H1 (cell line): ENCODE measurements around the gene CWC27. TPM values are rescaled to one million over a fixed set of nuclear protein-coding genes. Genes with fewer than 3 reads are reported as not detected.

Source experiments
- CTCF ChIA-PET: fragments of 300-600 bp; sonication (Branson Sonifier 250); formaldehyde crosslinking; loops from one replicate; lab custom pipeline; 2021; ENCODE audit not compliant: partially characterized antibody; lab: Charles Lee
- POLR2A ChIA-PET: fragments of 300-600 bp; sonication (Branson Sonifier 250); formaldehyde crosslinking; loops from one replicate; lab custom pipeline; 2021; ENCODE audit warnings: inconsistent platforms; ENCODE audit not compliant: partially characterized antibody; lab: Charles Lee
- DNase-seq, 2 experiments: peaks; one replicate each; pipeline versions ENCODE4 v3.0.0 to v3.0.0-alpha.2; 2010 to 2022; ENCODE audit warnings: low spot score in 2 of 2, low read depth in 1 of 2, mixed read lengths in 1 of 2
- FAIRE-seq: peaks from 2 replicates; lab custom pipeline; 2011; peaks lifted over from hg19 to GRCh38; lab: Jason Lieb, UNC
- H2AFZ ChIP-seq: 2 replicates; pipeline ENCODE4 v1.8.1; 2012; ENCODE audit warnings: low read length, inconsistent platforms
- H2AK5ac ChIP-seq: 2 replicates; pipeline ENCODE4 v1.6.1; 2013; ENCODE audit warnings: low read depth, low read length
- H2BK120ac ChIP-seq: replicated peaks from 2 replicates; pipeline ENCODE3; 2013; ENCODE audit warnings: low read depth, low read length, inconsistent platforms
- H2BK12ac ChIP-seq: 2 replicates; pipeline ENCODE4 v1.6.1; 2013; ENCODE audit warnings: low read depth, low read length
- H2BK15ac ChIP-seq: 2 replicates; pipeline ENCODE4 v1.6.1; 2013; ENCODE audit warnings: low read length
- H2BK20ac ChIP-seq: 2 replicates; pipeline ENCODE4 v1.6.1; 2013; ENCODE audit warnings: low read length
- H2BK5ac ChIP-seq: 2 replicates; pipeline ENCODE4 v1.6.1; 2013; ENCODE audit warnings: low read depth, low read length
- H3K14ac ChIP-seq: 2 replicates; pipeline ENCODE4 v1.6.1; 2013; ENCODE audit warnings: inconsistent platforms; ENCODE audit not compliant: insufficient read length
- H3K18ac ChIP-seq: 2 replicates; pipeline ENCODE4 v1.6.1; 2013; ENCODE audit warnings: low read length; ENCODE audit errors: extremely low read depth
- H3K23ac ChIP-seq: 2 replicates; pipeline ENCODE4 v1.6.1; 2013; ENCODE audit warnings: inconsistent platforms; ENCODE audit not compliant: insufficient read length
- H3K23me2 ChIP-seq: 2 replicates; pipeline ENCODE4 v1.6.1; 2013; ENCODE audit warnings: low read depth, low read length
- H3K27ac ChIP-seq: 2 replicates; pipeline ENCODE4 v1.6.1; 2011; ENCODE audit warnings: low read depth, low read length, inconsistent platforms
- H3K27me3 ChIP-seq, 4 experiments: replicated peaks in 1 of 4; 1 replicate in 1 of 4; 2 replicates in 3 of 4; pipeline versions ENCODE4 v1.6.1 to v1.8.1; 2011 to 2013; ENCODE audit warnings: low read length in 3 of 4, mild to moderate bottlenecking in 3 of 4, inconsistent platforms in 2 of 4, mixed read lengths in 2 of 4, moderate library complexity in 1 of 4; ENCODE audit not compliant: control insufficient read depth in 3 of 4, insufficient read depth in 3 of 4; ENCODE audit errors: extremely low read depth in 1 of 4
- H3K36me3 ChIP-seq, 4 experiments: 2 replicates each; pipeline versions ENCODE4 v1.6.1 to v1.8.1; 2011 to 2013; ENCODE audit warnings: mild to moderate bottlenecking in 4 of 4, low read length in 3 of 4, moderate library complexity in 2 of 4, control low read depth in 1 of 4, inconsistent platforms in 1 of 4; ENCODE audit not compliant: insufficient read depth in 4 of 4, control insufficient read depth in 2 of 4
- H3K4ac ChIP-seq: replicated peaks from 2 replicates; pipeline ENCODE3; 2013; ENCODE audit warnings: low read length, low read depth, mixed read lengths, inconsistent platforms; ENCODE audit not compliant: insufficient read length
- H3K4me1 ChIP-seq, 4 experiments: replicated peaks in 1 of 4; 1 replicate in 1 of 4; 2 replicates in 3 of 4; pipeline versions ENCODE4 v1.6.1 to v1.8.1; 2011 to 2013; ENCODE audit warnings: low read length in 3 of 4, inconsistent platforms in 2 of 4, mixed read lengths in 1 of 4; ENCODE audit not compliant: insufficient read depth in 4 of 4, control insufficient read depth in 3 of 4
- H3K4me2 ChIP-seq, 2 experiments: 2 replicates each; pipeline versions ENCODE4 v1.6.1 to v1.8.1; 2011 to 2013; ENCODE audit warnings: low read depth in 2 of 2, low read length in 2 of 2, control low read depth in 1 of 2, inconsistent platforms in 1 of 2, mild to moderate bottlenecking in 1 of 2; ENCODE audit not compliant: insufficient read depth in 1 of 2
- H3K4me3 ChIP-seq, 4 experiments: fragments of 200-600, 300-600 bp in 1 of 4; sonication (generic), shearing (Covaris generic), sonication (Bioruptor Twin) in 1 of 4; 2 replicates each; pipeline versions ENCODE4 v1.5.1 to v1.8.1; 2011 to 2016; ENCODE audit warnings: low read length in 4 of 4, low read depth in 3 of 4, control low read depth in 2 of 4, inconsistent platforms in 2 of 4, mild to moderate bottlenecking in 2 of 4, mixed read lengths in 1 of 4, moderate library complexity in 1 of 4; ENCODE audit not compliant: insufficient read depth in 2 of 4; ENCODE audit errors: extremely low read depth in 1 of 4
- H3K56ac ChIP-seq: replicated peaks from 2 replicates; pipeline ENCODE3; 2013; ENCODE audit warnings: low read depth, mild to moderate bottlenecking, mixed read lengths, low read length, inconsistent platforms; ENCODE audit not compliant: insufficient read length
- H3K79me1 ChIP-seq: 2 replicates; pipeline ENCODE4 v1.6.1; 2013; ENCODE audit warnings: low read depth, low read length, control low read depth
- H3K79me2 ChIP-seq, 2 experiments: 2 replicates each; pipeline versions ENCODE4 v1.6.1 to v1.8.1; 2012 to 2013; ENCODE audit warnings: low read length in 2 of 2, mild to moderate bottlenecking in 2 of 2, inconsistent platforms in 1 of 2; ENCODE audit not compliant: insufficient read depth in 2 of 2, control insufficient read depth in 1 of 2
- H3K9ac ChIP-seq, 4 experiments: replicated peaks in 1 of 4; 1 replicate in 1 of 4; 2 replicates in 3 of 4; pipeline versions ENCODE4 v1.6.1 to v1.8.1; 2011 to 2013; ENCODE audit warnings: low read depth in 3 of 4, low read length in 3 of 4, control low read depth in 2 of 4, mild to moderate bottlenecking in 2 of 4, moderate library complexity in 2 of 4, inconsistent platforms in 1 of 4; ENCODE audit errors: extremely low read depth in 1 of 4
- H3K9me3 ChIP-seq, 2 experiments: 2 replicates each; pipeline versions ENCODE4 v1.6.1 to v1.8.1; 2012 to 2013; ENCODE audit warnings: mild to moderate bottlenecking in 2 of 2, moderate library complexity in 2 of 2, control low read depth in 1 of 2, inconsistent platforms in 1 of 2, low read depth in 1 of 2, low read length in 1 of 2, mixed read lengths in 1 of 2; ENCODE audit not compliant: insufficient read depth in 2 of 2
- H4K20me1 ChIP-seq, 2 experiments: replicated peaks in 1 of 2; 2 replicates each; pipeline versions ENCODE3 to v1.8.1; 2011 to 2013; ENCODE audit warnings: inconsistent platforms in 2 of 2, low read length in 2 of 2, mild to moderate bottlenecking in 1 of 2; ENCODE audit not compliant: insufficient read depth in 2 of 2, control insufficient read depth in 1 of 2
- H4K5ac ChIP-seq: 2 replicates; pipeline ENCODE4 v1.6.1; 2013; ENCODE audit warnings: low read length, low read depth, mixed read lengths, inconsistent platforms; ENCODE audit not compliant: insufficient read length
- H4K8ac ChIP-seq: 2 replicates; pipeline ENCODE4 v1.8.0; 2013; ENCODE audit warnings: mild to moderate bottlenecking, moderate library complexity, low read length, inconsistent platforms; ENCODE audit not compliant: insufficient read depth; ENCODE audit errors: extremely low read depth
- H4K91ac ChIP-seq: replicated peaks from 2 replicates; pipeline ENCODE3; 2013; ENCODE audit warnings: low read length, mixed read lengths, inconsistent platforms; ENCODE audit not compliant: insufficient read length
- CBX5 ChIP-seq: fragments of 300-800, 300-1000 bp; sonication (generic); IDR thresholded peaks from 2 replicates; pipeline ENCODE4 v1.7.1; 2016; ENCODE audit warnings: antibody characterized with exemption, low read length, low read depth
- CEBPB ChIP-seq: IDR thresholded peaks from 2 replicates; pipeline ENCODE4 v1.6.1; 2012; ENCODE audit warnings: low read depth, low read length
- TAF7 ChIP-seq: optimal IDR thresholded peaks from 2 replicates; pipeline ENCODE3; 2011; ENCODE audit warnings: low read depth, mild to moderate bottlenecking, inconsistent platforms, low read length, moderate library complexity, borderline replicate concordance
- TCF12 ChIP-seq: IDR thresholded peaks from 2 replicates; pipeline ENCODE4 v1.6.1; 2011; ENCODE audit warnings: low read depth, mild to moderate bottlenecking, low read length
- WGBS, 2 experiments: shearing (Covaris generic) in 1 of 2; methylation state at CpG; one replicate each; pipeline versions ENCODE4 v1.1.6 to v1.1.7; 2013 to 2015; ENCODE audit warnings: low lambda C conversion rate in 2 of 2, mixed read lengths in 2 of 2, inconsistent platforms in 1 of 2, low coverage in 1 of 2, missing lambda C conversion rate in 1 of 2; ENCODE audit not compliant: insufficient replicate concordance in 2 of 2, insufficient coverage in 1 of 2, insufficient read length in 1 of 2; ENCODE audit errors: extremely low coverage in 1 of 2, missing lambda C conversion rate in 1 of 2; 5-methylcytosine and 5-hydroxymethylcytosine counted together
- polyA plus RNA-seq, 7 experiments: library from polyadenylated mRNA; depleted of rRNA in 3 of 7; stranded (reverse) in 5 of 7; unstranded in 2 of 7; fragments of >200 nt in 5 of 7; fragments of 200-250 nt in 2 of 7; gene quantifications; 1 replicate in 5 of 7; 2 replicates in 1 of 7; 4 replicates in 1 of 7; pipeline versions ENCODE4 v1.2.1 to v1.2.3, GENCODE V29; 2011 to 2013; ENCODE audit warnings: missing spikeins in 2 of 7, mixed read lengths in 2 of 7
- total RNA-seq: library from RNA; stranded (reverse); fragmentation: NEBNext Ultra II Directional; extraction: Animal tissue kit (Norgen Biotek cat#: 25700); gene quantifications from 2 replicates; pipeline ENCODE4 v1.2.1, GENCODE V29; 2021

CWC27 gene
- total and polyA plus RNA-seq, 2 of the 8 experiments (the other 6 are each of a cell fraction or from before 2014, with no cell fraction given): 24.9 to 43.4 TPM

GRCh38 chr5:64853777-64854176 is 85.0 kb downstream of the CWC27 start:
- TF ChIP-seq CBX5 (no peak), CEBPB (no peak), TCF12 (no peak), TAF7 (no peak)
- ChIA-PET CTCF (no interaction called here), POLR2A (no interaction called here)
- no peak overlapping the region for H4K91ac ChIP-seq
- H3K36me3 ChIP-seq: no peaks in the 10 kb centered on the region
- no peaks in the 10 kb centered on the region for H3K79me1 ChIP-seq
- H4K8ac ChIP-seq: no peak overlapping the region
- H2BK5ac ChIP-seq: no peak overlapping the region
- no peaks in the 10 kb centered on the region for H3K9me3 ChIP-seq
- H3K4ac ChIP-seq: no peak overlapping the region
- no peak overlapping the region for H3K23ac ChIP-seq
- H3K14ac ChIP-seq: no peak overlapping the region
- H2AK5ac ChIP-seq: no peak overlapping the region
- FAIRE-seq (no peak), DNase-seq (no peak)
- H2AFZ ChIP-seq: no peak overlapping the region
- H3K18ac ChIP-seq: no peak overlapping the region
- H3K9ac ChIP-seq: no peak overlapping the region
- no peaks in the 10 kb centered on the region for H3K4me1 ChIP-seq
- no peak overlapping the region for H2BK120ac ChIP-seq
- H3K23me2 ChIP-seq: no peaks in the 10 kb centered on the region
- H2BK15ac ChIP-seq: no peak overlapping the region
- no peak overlapping the region for H2BK20ac ChIP-seq
- no peak overlapping the region for H3K56ac ChIP-seq
- 93% methylated on average over 5 of the region's 5 CpGs; no CpG with 5 or more reads in 1 of the 2 experiments for WGBS, 2 experiments
- no peaks in the 10 kb centered on the region for H3K79me2 ChIP-seq
- no peaks in the 10 kb centered on the region for H3K27me3 ChIP-seq
- H4K5ac ChIP-seq: no peak overlapping the region
- H2BK12ac ChIP-seq: no peak overlapping the region
- no peaks in the 10 kb centered on the region for H4K20me1 ChIP-seq
- H3K4me3 ChIP-seq: no peak overlapping the region
- H3K4me2 ChIP-seq: no peak overlapping the region
- H3K27ac ChIP-seq: no peak overlapping the region
